Measurements from ENCODE around the gene MID1.
"Not testable (repeated sequence)": the region's sequence is repeated elsewhere in the genome, so short reads cannot be mapped to it uniquely, and the experiment has no call there.

MID1 gene

GRCh38 chrX:10618961-10619360 is 1.4 kb downstream of the MID1 start:
- DNase-seq (ENCODE audit: low read depth, low spot score), result no peak
- H3K4me3 ChIP-seq (ENCODE audit: low read length), result no peak overlapping the region

- DNase-seq (ENCODE audit: low read depth, low spot score), result no peak
- no peak overlapping the region for H3K4me3 ChIP-seq (ENCODE audit: low read length)
These were observed 2.4 kb downstream of the MID1 start for GRCh38 chrX:10617999-10618351.

- H3K4me3 ChIP-seq (ENCODE audit: low read length), result no peak overlapping the region
These were observed 3.0 kb downstream of the MID1 start for GRCh38 chrX:10617186-10617998.

GRCh38 chrX:10615931-10616774 is 4.2 kb downstream of the MID1 start:
- DNase-seq (ENCODE audit: low read depth, low spot score), result peak; percentile 22

More at GRCh38 chrX:10617186-10617998, 3.0 kb downstream of the MID1 start:
- no peak for DNase-seq (ENCODE audit: low read depth, low spot score)

GRCh38 chrX:10612215-10612614 is 8.2 kb downstream of the MID1 start:
- DNase-seq (ENCODE audit: low read depth, low spot score), result no peak
- no peak overlapping the region for H3K4me3 ChIP-seq (ENCODE audit: low read length)

More at GRCh38 chrX:10615931-10616774, 4.2 kb downstream of the MID1 start:
- H3K4me3 ChIP-seq (ENCODE audit: low read length), result no peak overlapping the region

GRCh38 chrX:10611441-10612090 is 8.8 kb downstream of the MID1 start:
- H3K4me3 ChIP-seq (ENCODE audit: low read length), result no peak overlapping the region
- no peak for DNase-seq (ENCODE audit: low read depth, low spot score)

- no peak overlapping the region for H3K4me3 ChIP-seq (ENCODE audit: low read length)
- DNase-seq (ENCODE audit: low read depth, low spot score), result no peak
These were observed 12.3 kb downstream of the MID1 start for GRCh38 chrX:10608099-10608498.

- no peak for DNase-seq (ENCODE audit: low read depth, low spot score)
- no peak overlapping the region for H3K4me3 ChIP-seq (ENCODE audit: low read length)
These were observed 13.2 kb downstream of the MID1 start for GRCh38 chrX:10607233-10607632.

- DNase-seq (ENCODE audit: low read depth, low spot score), result no peak
- no peak overlapping the region for H3K4me3 ChIP-seq (ENCODE audit: low read length)
These were observed 16.8 kb downstream of the MID1 start for GRCh38 chrX:10603612-10604011.

- DNase-seq (ENCODE audit: low read depth, low spot score), result no peak
- no peak overlapping the region for H3K4me3 ChIP-seq (ENCODE audit: low read length)
These were observed 17.7 kb downstream of the MID1 start for GRCh38 chrX:10602646-10603045.

GRCh38 chrX:10600479-10600878 is 19.9 kb downstream of the MID1 start:
- DNase-seq (ENCODE audit: low read depth, low spot score), result no peak
- H3K4me3 ChIP-seq (ENCODE audit: low read length), result no peak overlapping the region

- H3K4me3 ChIP-seq (ENCODE audit: low read length), result no peak overlapping the region
- DNase-seq (ENCODE audit: low read depth, low spot score), result no peak
These were observed 21.8 kb downstream of the MID1 start for GRCh38 chrX:10598540-10598939.

GRCh38 chrX:10597871-10598270 is 22.5 kb downstream of the MID1 start:
- no peak overlapping the region for H3K4me3 ChIP-seq (ENCODE audit: low read length)
- DNase-seq (ENCODE audit: low read depth, low spot score), result peak; percentile 5

GRCh38 chrX:10591363-10592335 is 28.7 kb downstream of the MID1 start:
- no peak overlapping the region for H3K4me3 ChIP-seq (ENCODE audit: low read length)

GRCh38 chrX:10589787-10590186 is 30.6 kb downstream of the MID1 start:
- H3K4me3 ChIP-seq (ENCODE audit: low read length); DNase-seq (ENCODE audit: low read depth, low spot score): not testable (repeated sequence)

More at GRCh38 chrX:10591363-10592335, 28.7 kb downstream of the MID1 start:
- DNase-seq (ENCODE audit: low read depth, low spot score), result no peak

GRCh38 chrX:10589098-10589497 is 31.3 kb downstream of the MID1 start:
- H3K4me3 ChIP-seq (ENCODE audit: low read length), result no peak overlapping the region
- no peak for DNase-seq (ENCODE audit: low read depth, low spot score)

- not testable (repeated sequence) for DNase-seq (ENCODE audit: low read depth, low spot score); H3K4me3 ChIP-seq (ENCODE audit: low read length)
These were observed 35.5 kb downstream of the MID1 start for GRCh38 chrX:10584882-10585281.

- no peak overlapping the region for H3K4me3 ChIP-seq (ENCODE audit: low read length)
- DNase-seq (ENCODE audit: low read depth, low spot score), result no peak
These were observed 37.4 kb downstream of the MID1 start for GRCh38 chrX:10582945-10583344.
